CD4-positive, alpha-beta T cell (primary cell): ENCODE measurements around the gene LCE2B. TPM values are rescaled to one million over a fixed set of nuclear protein-coding genes. Genes with fewer than 3 reads are reported as not detected.

Experiments used
- ATAC-seq: fragments of 200-7000 bp; cut with Tn5 transposase; one replicate; pipeline ENCODE4 v1.10.0; 2022; ENCODE audit warnings: mild to moderate bottlenecking; ENCODE audit not compliant: poor library complexity
- CTCF ChIA-PET: fragments of 350-600 bp; sonication (Branson Sonifier 250); formaldehyde crosslinking; loops from one replicate; lab custom pipeline; 2021; ENCODE audit warnings: antibody characterized with exemption, inconsistent platforms; lab: Charles Lee
- POLR2A ChIA-PET: fragments of 350-600 bp; sonication (Branson Sonifier 250); formaldehyde crosslinking; loops from one replicate; lab custom pipeline; 2021; ENCODE audit warnings: antibody characterized with exemption, inconsistent platforms; lab: Charles Lee
- DNase-seq, 14 experiments: peaks; one replicate each; pipeline ENCODE4 v3.0.0-alpha.2; 2013 to 2020; ENCODE audit warnings: mixed read lengths in 2 of 14
- H3K27ac ChIP-seq, 2 donors: one replicate each; pipeline versions ENCODE4 v1.5.1 to v1.7.0; 2013; ENCODE audit warnings: low read length in 2 of 2, low read depth in 1 of 2, mild to moderate bottlenecking in 1 of 2
- H3K27me3 ChIP-seq, 2 experiments: 1 replicate in 1 of 2; 2 replicates in 1 of 2; pipeline versions ENCODE4 v1.6.1 to v1.7.0; 2013; ENCODE audit warnings: low read length in 2 of 2, control low read depth in 1 of 2, mild to moderate bottlenecking in 1 of 2, moderate library complexity in 1 of 2; ENCODE audit not compliant: insufficient read depth in 2 of 2, control insufficient read depth in 1 of 2
- H3K36me3 ChIP-seq: one replicate; pipeline ENCODE4 v1.6.1; 2013; ENCODE audit warnings: low read length, control low read depth; ENCODE audit not compliant: insufficient read depth
- H3K4me1 ChIP-seq: one replicate; pipeline ENCODE4 v1.6.1; 2013; ENCODE audit warnings: low read length, control low read depth; ENCODE audit not compliant: insufficient read depth
- H3K4me3 ChIP-seq: one replicate; pipeline ENCODE4 v1.5.1; 2013; ENCODE audit warnings: mild to moderate bottlenecking, low read length, moderate library complexity
- H3K9me3 ChIP-seq, 2 experiments: 1 replicate in 1 of 2; 2 replicates in 1 of 2; pipeline versions ENCODE4 v1.6.1 to v1.7.0; 2013; ENCODE audit warnings: low read length in 2 of 2, mild to moderate bottlenecking in 2 of 2, control low read depth in 1 of 2, moderate library complexity in 1 of 2; ENCODE audit not compliant: control insufficient read depth in 1 of 2, insufficient read depth in 1 of 2
- H3K27ac Mint-ChIP-seq: one replicate; pipeline ENCODE4 v1.8.0; 2020; ENCODE audit warnings: mixed read lengths
- H3K27me3 Mint-ChIP-seq: one replicate; pipeline ENCODE4 v1.8.0; 2021; ENCODE audit warnings: mixed read lengths
- H3K36me3 Mint-ChIP-seq: one replicate; pipeline ENCODE4 v1.8.0; 2021; ENCODE audit warnings: low read depth, mixed read lengths
- H3K4me1 Mint-ChIP-seq: one replicate; pipeline ENCODE4 v1.8.0; 2021; ENCODE audit warnings: low read depth, mixed read lengths
- H3K4me3 Mint-ChIP-seq: one replicate; pipeline ENCODE4 v1.8.0; 2020; ENCODE audit warnings: mild to moderate bottlenecking, mixed read lengths
- H3K9me3 Mint-ChIP-seq: one replicate; pipeline ENCODE4 v1.8.0; 2020; ENCODE audit warnings: mixed read lengths
- CTCF ChIP-seq: fragments of 200-600 bp; IDR thresholded peaks from one replicate; pipeline ENCODE4 v1.8.0; 2022; ENCODE audit warnings: antibody characterized with exemption, mild to moderate bottlenecking
- intact Hi-C, 2 experiments: fragments of 100-400 bp; cut with DNase I in 1 of 2; cut with micrococcal nuclease in 1 of 2; formaldehyde crosslinking; loops; one replicate each; pipeline versions ENCODE4 v1.15.1 to v1.9.0; 2023 to 2025; cut with DNase I, micrococcal nuclease
- total RNA-seq, 174 experiments: library from RNA in 2 of 174; stranded (reverse) in 2 of 174; gene quantifications; one replicate each; pipeline ENCODE4 v1.2.3 and lab custom pipeline; 2021 to 2026

Gene LCE2B
- total RNA-seq, 2 experiments from 2014 or later = not detected

GRCh38 chr1:152681616-152682015, 4.3 kb upstream of the LCE2B start:
- Histone ChIP-seq H3K9me3 (no peaks in the 10 kb centered on the region), H3K36me3 (no peaks in the 10 kb centered on the region), H3K27ac (no peak overlapping the region), H3K27me3 (peaks cover 6 to 21% of the 10 kb centered on the region in 2 experiments), H3K4me1 (no peaks in the 10 kb centered on the region), H3K4me3 (no peak overlapping the region)
- ChIA-PET POLR2A (no interaction called here), CTCF (no interaction called here)
- no peak for DNase-seq
- Mint-ChIP-seq H3K9me3 (no peaks in the 10 kb centered on the region), H3K27ac (no peak overlapping the region), H3K36me3 (no peaks in the 10 kb centered on the region), H3K4me1 (no peaks in the 10 kb centered on the region), H3K27me3 (peaks cover 58% of the 10 kb centered on the region), H3K4me3 (no peak overlapping the region)
- no peak for TF ChIP-seq CTCF
- intact Hi-C loops = no loop called here
- ATAC-seq = no peak

DNA sequence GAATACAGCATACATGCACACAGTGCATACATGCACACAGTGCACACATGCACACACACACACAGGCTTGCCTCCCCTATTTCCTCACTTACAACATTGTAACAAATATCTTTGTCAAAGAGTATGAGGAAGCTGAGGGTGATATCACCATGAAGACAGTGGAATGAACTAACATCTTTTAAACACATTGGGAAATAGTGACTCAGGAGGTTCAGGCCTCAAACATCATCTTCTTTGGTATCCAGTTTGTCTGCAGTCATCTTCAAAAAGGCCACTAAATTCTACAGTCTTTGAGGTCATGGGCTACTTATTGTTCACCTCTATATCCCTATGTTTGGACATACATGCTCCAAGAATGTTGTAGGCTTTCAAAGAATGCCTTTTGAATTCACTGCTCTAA, 2.1 kb upstream of the LCE2B start:
- no peaks in the 10 kb centered on the region for H3K9me3 ChIP-seq
- no peak overlapping the region for H3K4me3 Mint-ChIP-seq
- peaks cover 4 to 15% of the 10 kb centered on the region in 2 experiments for H3K27me3 ChIP-seq
- POLR2A ChIA-PET = no interaction called here
- no peak overlapping the region for H3K27ac ChIP-seq
- no peaks in the 10 kb centered on the region for H3K36me3 ChIP-seq
- no peaks in the 10 kb centered on the region for H3K36me3 Mint-ChIP-seq
- DNase-seq = no peak
- no peak for TF ChIP-seq CTCF
- no peak overlapping the region for H3K4me3 ChIP-seq
- no peak for ATAC-seq
- CTCF ChIA-PET = no interaction called here
- H3K27me3 Mint-ChIP-seq = peaks cover 56% of the 10 kb centered on the region
- H3K9me3 Mint-ChIP-seq = no peaks in the 10 kb centered on the region
- no peaks in the 10 kb centered on the region for H3K4me1 Mint-ChIP-seq
- no peak overlapping the region for H3K27ac Mint-ChIP-seq
- intact Hi-C loops = no loop called here
- no peaks in the 10 kb centered on the region for H3K4me1 ChIP-seq

DNA sequence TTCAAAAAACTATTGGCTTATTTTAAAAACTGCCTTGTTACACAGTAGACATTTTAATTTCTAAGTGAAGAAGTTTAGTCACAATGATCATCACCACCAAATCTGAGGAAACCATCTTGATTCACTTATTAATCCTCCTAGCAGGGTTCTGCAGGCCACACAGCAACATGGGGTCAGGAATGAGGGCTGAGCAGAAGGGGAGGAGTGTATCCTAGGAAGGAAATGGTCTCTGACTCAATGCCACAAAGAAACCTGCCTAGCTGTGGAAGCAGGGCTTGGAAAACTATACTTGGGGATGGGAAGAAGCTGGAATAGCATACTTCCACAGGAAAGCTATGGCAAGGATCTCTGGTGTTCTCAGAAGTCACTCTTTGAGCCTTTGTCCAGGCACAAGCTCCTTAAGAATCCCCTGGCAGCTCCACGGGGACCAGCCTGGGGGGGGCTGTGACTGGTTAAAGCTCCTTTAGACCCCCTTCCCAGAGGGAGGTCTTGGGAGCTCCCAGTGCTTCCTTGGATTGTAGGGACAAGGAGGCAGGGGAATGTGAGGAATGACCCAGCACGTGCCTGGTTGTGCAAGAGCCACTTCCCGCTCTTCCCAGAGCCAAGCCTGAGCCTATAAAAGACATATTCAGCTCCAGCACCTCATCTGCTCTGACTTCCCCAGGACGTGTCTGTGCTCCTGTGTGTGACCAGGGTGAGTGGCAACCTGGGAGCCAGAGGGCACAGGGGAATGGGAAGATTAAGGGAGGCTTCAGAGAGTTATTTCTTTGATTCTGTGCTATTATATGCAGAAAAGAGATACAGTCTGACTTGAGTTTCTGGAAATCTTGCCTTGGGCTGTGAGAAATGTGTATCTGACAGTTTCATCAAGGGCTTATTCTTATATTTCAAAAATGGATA, 12.0 kb downstream of the LCE2B start, which contains the start of gene LCE2A:
TSS of gene LCE2A (plus strand) at position 645 of the 900 bp plus-strand sequence. CDS start 557 bp downstream, outside the sequence.
- POLR2A ChIA-PET = no interaction called here
- H3K4me3 Mint-ChIP-seq = no peak within 1 kb of the TSS

More for the DNA sequence above, 12.0 kb downstream of the LCE2B start, which contains the start of gene LCE2A:
- Mint-ChIP-seq H3K27ac (no peak within 1 kb of the TSS), H3K4me1 (no peaks in the 10 kb centered on the region), H3K36me3 (no peaks in the 10 kb centered on the region), H3K27me3 (peaks cover 8% of the 10 kb centered on the region), H3K9me3 (no peaks in the 10 kb centered on the region)
- CTCF ChIA-PET = no interaction called here
- H3K36me3 ChIP-seq = no peaks in the 10 kb centered on the region
- H3K4me1 ChIP-seq = no peaks in the 10 kb centered on the region
- no peak for TF ChIP-seq CTCF
- no peaks in the 10 kb centered on the region for H3K9me3 ChIP-seq
- no peak for ATAC-seq
- H3K27ac ChIP-seq = no peak within 1 kb of the TSS
- no peak within 1 kb of the TSS for H3K4me3 ChIP-seq
- DNase-seq = no peak
- intact Hi-C loops = no loop called here
- peaks cover 0 to 3% of the 10 kb centered on the region in 2 experiments for H3K27me3 ChIP-seq
